Skeletal muscle tissue (tissue), 4 donors: Measurements from ENCODE around the gene TARS2. TPM values are rescaled to one million over a fixed set of nuclear protein-coding genes. Genes with fewer than 3 reads are reported as not detected.

Source experiments
- H3K27ac ChIP-seq: one replicate; pipeline ENCODE4 v1.7.0; 2013; ENCODE audit warnings: mild to moderate bottlenecking, low read depth, low read length, inconsistent platforms
- H3K27me3 ChIP-seq, 3 donors: one replicate each; pipeline ENCODE4 v1.7.0; 2013; ENCODE audit warnings: low read length in 3 of 3; ENCODE audit not compliant: control insufficient read depth in 3 of 3, insufficient read depth in 3 of 3
- H3K36me3 ChIP-seq, 3 donors: one replicate each; pipeline ENCODE4 v1.7.0; 2013; ENCODE audit warnings: low read length in 3 of 3; ENCODE audit not compliant: control insufficient read depth in 3 of 3, insufficient read depth in 3 of 3
- H3K4me1 ChIP-seq, 3 donors: one replicate each; pipeline ENCODE4 v1.7.0; 2013; ENCODE audit warnings: low read length in 3 of 3, mild to moderate bottlenecking in 3 of 3; ENCODE audit not compliant: control insufficient read depth in 3 of 3, insufficient read depth in 3 of 3
- H3K4me3 ChIP-seq, 3 donors: one replicate each; pipeline ENCODE4 v1.7.0; 2013; ENCODE audit warnings: low read length in 3 of 3
- H3K9ac ChIP-seq, 3 donors: one replicate each; pipeline ENCODE4 v1.7.0; 2013; ENCODE audit warnings: low read length in 3 of 3, mild to moderate bottlenecking in 3 of 3, moderate library complexity in 2 of 3, low read depth in 1 of 3
- H3K9me3 ChIP-seq, 3 donors: one replicate each; pipeline ENCODE4 v1.7.0; 2013; ENCODE audit warnings: low read length in 3 of 3; ENCODE audit not compliant: control insufficient read depth in 3 of 3
- total RNA-seq: library from RNA; depleted of rRNA; stranded (reverse); fragments of >200 nt; gene quantifications from one replicate; pipeline ENCODE4 v1.2.3, GENCODE V29; 2014
- donor health status: Osteomylitis.

TARS2 gene
- total RNA-seq, 1 donor from 2014 or later = 21.4 TPM

- Histone ChIP-seq H3K4me1 (peaks cover 33 to 48% (median 36%) of the 10 kb centered on the region in 3 donors), H3K9me3 (no peaks in the 10 kb centered on the region), H3K36me3 (no peaks in the 10 kb centered on the region), H3K27me3 (peaks cover 0 to 4% (median 0%) of the 10 kb centered on the region in 3 donors), H3K27ac (peak overlapping the region; percentile 78), H3K9ac (peak overlapping the region; percentile 76 to 87 (median 83)), H3K4me3 (peak overlapping the region; percentile 70 to 76 (median 73))
Measured at GRCh38 chr1:150548324-150548631, 61.1 kb downstream of the TARS2 start.

- Histone ChIP-seq H3K4me1 (peaks cover 30 to 47% (median 33%) of the 10 kb centered on the region in 3 donors), H3K9ac (peak within 1 kb of the TSS; percentile 79 to 87 (median 83)), H3K27ac (peak within 1 kb of the TSS; percentile 90), H3K27me3 (no peaks in the 10 kb centered on the region), H3K36me3 (no peaks in the 10 kb centered on the region), H3K9me3 (no peaks in the 10 kb centered on the region), H3K4me3 (peak within 1 kb of the TSS; percentile 70 to 76 (median 73))
Measured at GRCh38 chr1:150548632-150549495, 61.6 kb downstream of the TARS2 start, which contains the start of gene ADAMTSL4. Gene ADAMTSL4, plus strand, starts transcription at chr1:150549408. Its CDS starts 2,881 bp downstream, at chr1:150552289.

- peak overlapping the region; percentile 68 to 76 (median 68) for H3K4me3 ChIP-seq
- H3K36me3 ChIP-seq = no peaks in the 10 kb centered on the region
- H3K9me3 ChIP-seq = no peaks in the 10 kb centered on the region
- peak overlapping the region; percentile 90 for H3K27ac ChIP-seq
- H3K27me3 ChIP-seq = no peaks in the 10 kb centered on the region
- peaks cover 30 to 47% (median 32%) of the 10 kb centered on the region in 3 donors for H3K4me1 ChIP-seq
- peak overlapping the region; percentile 73 to 87 (median 79) for H3K9ac ChIP-seq
Measured at GRCh38 chr1:150549496-150550221, 62.4 kb downstream of the TARS2 start.

- H3K27me3 ChIP-seq = no peaks in the 10 kb centered on the region
- H3K36me3 ChIP-seq = peaks cover 3% of the 10 kb centered on the region in 3 donors
- H3K4me3 ChIP-seq = peak overlapping the region; percentile 68 to 76 (median 68)
- H3K4me1 ChIP-seq = peaks cover 30 to 47% (median 32%) of the 10 kb centered on the region in 3 donors
- H3K9me3 ChIP-seq = no peaks in the 10 kb centered on the region
- H3K9ac ChIP-seq = peak overlapping the region; percentile 73 to 87 (median 79)
- peak overlapping the region; percentile 90 for H3K27ac ChIP-seq
Measured at GRCh38 chr1:150550222-150551050, 63.2 kb downstream of the TARS2 start.

- peaks cover 9 to 10% (median 9%) of the 10 kb centered on the region in 3 donors for H3K36me3 ChIP-seq
- no peaks in the 10 kb centered on the region for H3K9me3 ChIP-seq
- peak overlapping the region; percentile 90 for H3K27ac ChIP-seq
- peaks cover 30 to 47% (median 32%) of the 10 kb centered on the region in 3 donors for H3K4me1 ChIP-seq
- no peaks in the 10 kb centered on the region for H3K27me3 ChIP-seq
- H3K9ac ChIP-seq = peak overlapping the region in 1 of 3 donors; percentile 73
- peak overlapping the region in 1 of 3 donors; percentile 48 for H3K4me3 ChIP-seq
Measured at GRCh38 chr1:150551051-150551783, 64.0 kb downstream of the TARS2 start.

- no peaks in the 10 kb centered on the region for H3K9me3 ChIP-seq
- H3K4me3 ChIP-seq = no peak overlapping the region
- peak overlapping the region; percentile 90 for H3K27ac ChIP-seq
- peak overlapping the region in 2 of 3 donors; percentile 12 to 19 for H3K9ac ChIP-seq
- H3K36me3 ChIP-seq = peaks cover 9 to 11% (median 10%) of the 10 kb centered on the region in 3 donors
- peaks cover 30 to 47% (median 32%) of the 10 kb centered on the region in 3 donors for H3K4me1 ChIP-seq
- no peaks in the 10 kb centered on the region for H3K27me3 ChIP-seq
Measured at GRCh38 chr1:150551784-150552127, 64.5 kb downstream of the TARS2 start.

GRCh38 chr1:150552128-150552910 is 65.1 kb downstream of the TARS2 start:
- Histone ChIP-seq H3K4me3 (no peak overlapping the region), H3K27ac (peak overlapping the region; percentile 90), H3K36me3 (peaks cover 11 to 13% (median 11%) of the 10 kb centered on the region in 3 donors), H3K4me1 (peaks cover 30 to 47% (median 32%) of the 10 kb centered on the region in 3 donors), H3K9me3 (no peaks in the 10 kb centered on the region), H3K9ac (peak overlapping the region; percentile 12 to 40 (median 19)), H3K27me3 (no peaks in the 10 kb centered on the region)

GRCh38 chr1:150552911-150553289 is 65.7 kb downstream of the TARS2 start:
- Histone ChIP-seq H3K27me3 (no peaks in the 10 kb centered on the region), H3K4me3 (no peak overlapping the region)

More at GRCh38 chr1:150552911-150553289, 65.7 kb downstream of the TARS2 start:
- peak overlapping the region in 1 of 3 donors; percentile 40 for H3K9ac ChIP-seq
- peaks cover 11 to 17% (median 12%) of the 10 kb centered on the region in 3 donors for H3K36me3 ChIP-seq
- H3K9me3 ChIP-seq = no peaks in the 10 kb centered on the region
- H3K4me1 ChIP-seq = peaks cover 30 to 47% (median 32%) of the 10 kb centered on the region in 3 donors
- peak overlapping the region; percentile 90 for H3K27ac ChIP-seq
